HuH-7 (cell line): Measurements from ENCODE around the gene TRABD.

Source experiments
- DNase-seq: peaks from one replicate; pipeline ENCODE4 v3.0.0; 2011; ENCODE audit warnings: low spot score

TRABD gene

DNA sequence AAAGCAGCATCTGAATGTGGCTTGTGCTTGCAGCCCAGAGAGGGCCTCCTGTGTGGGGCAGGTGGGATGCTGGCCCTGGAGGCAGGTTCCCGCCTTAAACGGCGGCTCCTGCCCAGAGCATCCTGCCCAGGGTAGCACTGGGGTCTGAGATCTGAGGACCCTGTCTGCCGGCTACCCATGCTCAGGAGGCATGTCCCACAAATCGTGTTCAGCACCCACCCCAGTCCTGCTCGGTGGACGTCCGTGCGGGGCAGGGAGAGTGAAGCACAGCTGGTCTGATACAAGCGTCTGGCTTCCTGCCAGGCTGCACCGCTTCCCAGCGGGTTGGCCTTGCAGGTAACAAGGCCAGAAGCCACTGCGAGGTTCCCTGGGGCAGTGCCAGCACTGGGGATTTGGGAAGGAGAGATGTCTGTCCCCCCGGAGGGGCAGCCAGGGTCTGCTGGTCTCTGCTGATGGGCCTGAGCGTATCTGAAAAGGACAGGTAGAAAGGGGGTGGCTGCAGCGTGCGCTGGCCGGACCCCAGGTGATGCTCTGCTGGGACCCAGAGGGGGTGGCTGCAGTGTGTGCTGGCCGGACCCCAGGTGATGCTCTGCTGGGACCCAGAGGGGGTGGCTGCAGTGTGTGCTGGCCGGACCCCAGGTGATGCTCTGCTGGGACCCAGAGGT lies 3.6 kb downstream of the TRABD start:
- DNase-seq: no peak

DNA sequence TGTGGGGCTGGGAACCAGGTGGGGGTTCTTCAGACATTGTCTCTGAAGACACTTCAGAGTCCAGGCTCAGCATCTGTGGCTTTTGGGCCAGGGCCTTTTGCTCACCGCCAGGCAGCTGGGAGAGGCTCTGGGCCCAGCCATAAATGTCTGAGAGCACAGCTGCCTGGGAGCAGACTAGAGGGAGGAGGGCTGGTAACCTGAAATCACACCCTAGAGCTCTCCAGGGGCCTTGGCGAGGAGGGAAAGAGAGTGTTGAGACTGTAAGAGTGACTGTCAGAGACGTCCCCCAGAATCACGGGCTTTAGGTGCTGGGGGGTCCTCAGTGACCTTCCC lies 4.1 kb downstream of the TRABD start:
- DNase-seq: no peak

DNA sequence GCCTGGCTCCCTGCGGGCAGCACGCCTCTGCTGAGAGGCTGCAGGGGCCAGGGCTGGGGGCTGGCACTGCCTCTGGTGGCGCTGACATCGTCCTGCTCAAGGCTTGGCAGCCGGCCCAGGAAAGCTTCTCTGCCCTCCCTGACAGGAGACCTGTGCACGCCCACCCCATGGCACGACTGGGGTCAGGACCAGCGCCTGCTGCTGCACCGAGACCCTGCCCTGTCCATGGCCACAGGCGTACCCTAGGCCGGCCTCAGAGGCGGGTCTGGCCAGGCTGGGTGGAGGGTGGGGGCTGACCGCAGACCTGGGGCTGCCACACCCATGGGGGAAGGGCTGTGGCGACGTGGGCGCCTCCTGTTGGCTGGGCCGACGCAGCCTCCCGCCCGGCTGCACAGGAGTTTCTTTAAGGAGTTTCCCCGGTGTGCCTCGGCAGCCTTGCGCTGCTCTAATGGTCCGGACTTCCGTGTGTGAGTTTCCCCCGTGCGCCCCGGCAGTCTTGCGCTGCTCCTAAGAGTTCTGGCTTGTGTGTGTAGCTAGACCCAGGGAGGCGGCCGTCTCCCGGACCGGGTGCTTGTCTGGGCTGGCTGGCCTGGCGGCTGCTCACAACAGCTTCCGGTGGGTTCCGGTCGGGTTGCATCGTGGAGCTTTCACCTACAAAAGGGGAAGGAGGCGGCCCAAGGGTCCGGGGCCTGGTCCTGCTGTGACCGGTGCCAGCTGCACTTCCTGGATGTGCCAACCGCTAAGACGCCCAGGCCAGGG lies 4.6 kb downstream of the TRABD start:
- no peak for DNase-seq

DNA sequence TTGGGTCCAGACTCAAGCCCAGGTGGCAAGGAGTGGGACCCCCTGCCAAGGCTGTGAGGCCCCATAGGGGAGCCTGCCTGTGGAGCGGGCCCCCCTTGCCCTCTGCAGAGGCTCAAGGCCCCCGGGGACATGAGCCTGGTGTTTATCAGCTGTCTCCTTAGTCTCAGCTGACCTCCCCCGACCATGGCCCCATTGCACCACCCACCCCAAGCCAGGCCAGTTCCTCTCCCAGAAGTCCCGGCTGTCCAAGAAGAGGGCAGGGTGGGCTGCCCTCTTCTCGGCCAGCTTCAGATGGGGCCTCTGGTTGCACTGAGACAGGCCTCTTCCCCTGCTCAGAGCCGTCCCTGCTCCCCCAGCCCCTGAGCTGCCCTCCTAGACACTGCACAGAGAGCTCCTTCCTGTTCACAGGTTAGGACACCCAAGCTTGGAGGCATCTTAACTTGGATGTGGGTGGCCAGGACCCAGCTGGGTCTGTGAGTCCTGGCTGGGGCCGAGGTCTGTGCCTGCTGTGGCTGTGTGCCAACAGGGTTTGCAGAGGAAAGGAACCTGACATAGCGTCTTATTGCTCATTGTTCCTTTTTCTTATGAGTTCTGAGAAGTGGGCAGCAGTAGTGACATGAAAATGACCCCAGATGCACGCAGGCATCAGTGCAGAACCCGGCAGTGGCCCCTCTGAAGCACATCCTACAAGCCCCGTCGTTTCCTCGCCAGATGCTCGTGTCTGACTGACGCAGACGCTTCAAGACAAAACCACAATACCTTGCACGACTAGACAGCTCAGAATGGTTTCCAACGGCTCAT lies 5.4 kb downstream of the TRABD start:
- DNase-seq: no peak

DNA sequence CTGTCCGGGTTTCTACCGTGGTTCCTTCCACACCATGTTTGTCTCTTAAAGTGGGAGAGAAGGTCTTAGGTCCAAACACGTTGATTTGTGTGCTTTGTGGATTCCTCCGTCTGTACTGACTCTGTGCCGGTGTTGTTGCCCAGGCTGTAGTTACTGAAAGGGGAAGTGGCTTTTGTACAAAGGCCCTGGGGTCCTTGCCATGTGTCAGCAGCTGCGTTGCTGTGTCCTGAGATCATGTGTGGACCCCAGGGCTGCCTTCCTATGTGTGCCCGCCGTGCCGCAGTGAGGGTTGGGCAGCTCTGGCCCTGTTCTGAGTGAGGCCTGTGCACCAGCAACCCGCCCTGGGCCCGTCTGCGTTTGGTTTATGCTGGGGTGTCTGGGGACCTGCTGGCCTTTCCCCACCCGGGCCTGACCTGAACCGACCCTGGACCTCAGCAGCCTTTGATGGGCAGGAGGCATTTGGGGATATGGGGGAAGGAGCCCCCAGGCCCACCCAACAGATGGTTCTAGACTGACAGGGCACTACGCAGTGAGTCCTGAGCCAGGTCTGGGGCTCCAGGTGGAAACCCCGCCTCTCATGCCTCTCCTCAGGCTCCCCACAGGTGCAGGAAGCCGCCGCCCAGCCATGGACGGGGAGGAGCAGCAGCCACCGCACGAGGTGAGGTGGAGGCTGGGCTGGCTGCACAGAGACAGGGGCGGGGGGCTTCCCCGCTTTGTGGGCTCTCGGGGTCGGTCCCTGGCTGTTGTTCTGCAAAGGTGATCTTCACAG lies 6.9 kb downstream of the TRABD start:
- no peak for DNase-seq

DNA sequence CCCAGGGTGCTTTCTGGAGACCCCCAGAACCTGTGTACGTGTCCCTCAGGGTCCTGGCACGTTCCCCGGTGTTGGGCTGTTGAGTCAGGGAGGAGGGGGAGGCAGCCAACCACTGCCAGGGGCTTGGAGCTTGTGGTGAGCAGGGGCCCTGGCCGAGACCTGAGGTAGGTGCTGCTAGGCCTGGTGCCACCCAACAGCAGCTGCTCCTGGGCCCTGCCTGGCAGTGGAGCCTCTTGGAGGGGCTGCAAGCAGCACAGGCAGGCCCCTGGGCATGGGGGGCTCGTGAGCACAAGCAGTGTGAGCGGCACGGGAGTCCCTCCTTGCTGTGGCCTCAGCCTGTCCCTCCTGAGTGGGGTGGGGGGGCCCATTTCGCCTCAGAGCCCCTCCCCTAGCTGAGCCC lies 7.9 kb downstream of the TRABD start:
- DNase-seq: no peak

DNA sequence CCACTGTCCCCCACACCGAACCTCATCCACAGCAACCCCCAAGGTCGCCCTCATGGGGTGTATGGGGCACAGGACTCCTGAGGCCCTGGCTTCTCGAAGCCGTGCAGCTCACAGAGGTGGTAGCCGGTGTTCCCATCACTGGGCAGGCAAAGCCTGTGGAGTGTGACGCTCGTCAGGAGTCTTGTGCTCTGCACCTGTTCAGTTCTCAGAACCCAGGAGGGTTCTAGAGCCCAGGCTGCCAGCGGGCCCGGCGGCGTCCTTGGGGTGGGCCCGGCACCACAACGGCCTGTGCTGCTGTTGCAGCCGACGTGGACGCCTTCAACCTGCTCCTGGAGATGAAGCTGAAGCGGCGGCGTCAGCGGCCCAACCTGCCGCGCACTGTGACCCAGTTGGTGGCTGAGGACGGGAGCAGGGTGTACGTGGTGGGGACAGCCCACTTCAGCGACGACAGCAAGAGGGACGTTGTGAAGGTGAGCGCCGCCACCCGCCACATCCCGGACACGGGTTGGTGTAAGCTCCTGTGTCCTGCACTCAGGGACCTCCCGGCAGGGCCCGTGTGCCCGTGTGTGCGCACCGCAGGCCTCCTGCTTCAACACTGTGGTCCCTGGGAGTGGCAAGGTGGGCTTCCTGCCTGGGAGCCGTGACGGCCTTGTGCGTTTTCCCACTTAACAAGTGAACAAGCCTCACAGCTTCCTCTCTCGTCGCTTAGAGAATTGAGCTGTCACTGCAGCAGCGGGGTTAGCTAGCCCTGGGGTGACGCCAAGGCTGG lies 8.5 kb downstream of the TRABD start:
- DNase-seq: no peak

DNA sequence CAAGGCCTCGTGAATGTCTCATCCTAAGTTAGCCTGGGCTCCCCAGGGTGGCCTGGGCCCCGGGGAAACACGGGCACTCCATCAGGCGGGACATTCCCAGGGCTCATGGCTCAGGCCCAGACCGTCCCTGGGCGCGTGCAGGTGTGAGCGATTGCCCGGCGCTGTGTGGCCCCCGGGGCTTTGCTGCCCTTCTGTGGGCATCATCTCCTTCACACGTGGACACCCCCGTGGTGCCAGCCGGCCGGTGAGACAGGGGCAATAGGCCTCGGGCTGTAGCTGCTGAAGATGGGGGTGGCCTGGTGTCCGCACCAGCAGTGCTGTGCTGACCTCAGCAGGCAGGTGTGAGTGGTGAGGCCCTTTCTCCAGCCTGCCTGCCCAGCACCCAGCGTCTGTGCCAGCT lies 10.5 kb downstream of the TRABD start:
- no peak for DNase-seq

DNA sequence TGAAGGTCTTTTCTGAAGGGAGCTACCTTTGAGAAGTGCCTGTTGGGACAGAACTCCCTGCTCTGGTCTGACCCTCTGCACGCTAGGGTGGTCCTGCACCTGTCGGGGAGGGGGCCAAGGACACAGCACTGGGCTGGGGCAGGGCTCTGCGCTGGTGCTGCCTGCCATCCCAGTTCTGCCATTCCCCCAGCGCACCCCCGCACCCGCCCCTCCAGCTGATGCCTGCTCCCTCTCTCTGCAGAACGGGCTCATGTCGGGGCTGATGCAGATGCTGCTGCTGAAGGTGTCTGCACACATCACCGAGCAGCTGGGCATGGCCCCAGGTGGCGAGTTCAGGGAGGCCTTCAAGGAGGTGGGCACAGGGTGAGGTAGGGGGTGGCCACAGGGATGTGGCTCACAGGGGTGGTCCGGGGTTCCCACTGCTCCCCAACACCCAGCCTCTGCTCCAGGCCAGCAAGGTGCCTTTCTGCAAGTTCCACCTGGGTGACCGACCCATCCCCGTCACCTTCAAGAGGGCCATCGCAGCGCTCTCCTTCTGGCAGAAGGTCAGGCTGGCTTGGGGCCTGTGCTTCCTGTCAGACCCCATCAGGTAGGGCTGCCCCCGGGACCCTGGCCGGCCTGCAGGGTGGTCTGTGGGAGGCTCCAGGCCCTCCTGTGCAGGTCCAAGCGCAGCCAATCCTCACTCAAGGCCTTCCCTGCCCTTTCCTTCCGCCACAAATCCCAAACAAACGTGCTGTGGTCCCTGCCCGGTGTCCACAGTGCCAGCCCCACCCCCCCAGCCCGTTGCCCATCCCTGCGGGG lies 11.5 kb downstream of the TRABD start:
- DNase-seq: no peak

DNA sequence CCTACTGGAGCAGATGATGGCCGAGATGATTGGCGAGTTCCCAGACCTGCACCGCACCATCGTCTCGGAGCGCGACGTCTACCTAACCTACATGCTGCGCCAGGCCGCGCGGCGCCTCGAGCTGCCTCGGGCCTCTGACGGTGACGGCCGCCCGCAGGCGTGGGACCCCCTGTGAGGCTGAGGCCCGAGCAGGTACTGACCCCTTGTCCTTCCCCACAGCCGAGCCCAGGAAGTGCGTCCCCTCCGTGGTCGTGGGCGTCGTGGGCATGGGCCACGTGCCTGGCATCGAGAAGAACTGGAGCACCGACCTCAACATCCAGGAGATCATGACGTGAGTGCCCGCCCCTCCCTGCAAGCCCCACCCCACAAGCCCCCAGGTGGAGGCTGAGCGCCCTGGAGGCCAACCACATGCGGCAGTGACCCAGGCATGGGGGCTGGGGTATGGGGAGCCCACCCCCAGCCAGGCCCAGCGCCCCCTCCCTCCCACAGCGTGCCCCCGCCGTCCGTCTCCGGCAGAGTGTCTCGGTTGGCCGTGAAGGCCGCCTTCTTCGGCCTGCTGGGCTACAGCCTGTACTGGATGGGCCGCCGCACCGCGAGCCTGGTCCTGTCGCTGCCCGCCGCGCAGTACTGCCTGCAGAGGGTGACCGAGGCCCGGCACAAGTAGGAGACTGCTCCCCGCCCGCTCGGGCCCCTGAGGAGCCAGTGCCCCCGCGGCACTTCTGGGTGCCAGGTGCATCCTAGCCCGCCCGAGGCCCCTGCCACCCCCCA lies 12.3 kb downstream of the TRABD start:
- no peak for DNase-seq

DNA sequence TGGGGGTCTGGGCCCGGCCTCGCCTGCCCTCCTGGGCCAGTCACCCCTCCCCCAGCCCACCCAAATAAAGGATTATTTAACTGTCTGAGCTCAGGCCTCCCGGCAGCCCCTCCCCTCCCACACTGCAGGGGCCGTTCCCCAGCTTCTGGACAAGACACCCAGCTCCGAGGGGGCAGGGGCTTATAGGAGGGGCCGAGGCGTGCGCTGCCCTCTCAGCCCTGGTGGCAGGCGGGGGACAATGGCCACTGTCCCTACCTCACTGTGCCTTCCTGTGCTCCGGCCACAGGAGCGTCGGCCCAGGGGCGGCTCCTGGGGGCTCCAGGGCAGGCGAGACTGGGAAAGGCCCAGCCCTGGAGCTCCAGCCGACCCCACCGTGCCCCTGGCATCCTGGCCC lies 12.9 kb downstream of the TRABD start:
- no peak for DNase-seq

DNA sequence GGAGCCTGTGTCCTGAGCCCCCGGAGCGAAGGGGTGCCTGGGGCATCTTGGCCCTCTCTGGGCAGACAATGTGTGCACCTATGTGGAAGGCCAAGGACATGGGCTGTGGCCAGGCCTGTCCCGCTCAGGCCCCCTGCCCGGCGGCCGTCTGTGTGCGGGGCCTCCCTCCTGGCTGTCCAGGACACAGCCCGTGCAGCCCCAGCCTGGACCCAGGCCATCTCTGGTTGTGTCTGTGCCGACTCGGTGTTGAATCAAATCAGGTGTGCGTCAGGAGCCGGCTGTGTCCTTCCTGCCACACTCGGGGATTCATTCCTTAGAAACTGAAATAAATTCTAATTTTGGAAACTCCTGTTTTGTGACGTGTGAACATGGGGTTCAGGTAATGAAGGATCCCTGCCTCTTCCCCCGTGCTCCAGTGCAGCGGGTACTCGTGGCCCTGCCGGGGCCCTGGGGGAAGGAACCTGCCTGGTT lies 13.6 kb downstream of the TRABD start:
- no peak for DNase-seq

DNA sequence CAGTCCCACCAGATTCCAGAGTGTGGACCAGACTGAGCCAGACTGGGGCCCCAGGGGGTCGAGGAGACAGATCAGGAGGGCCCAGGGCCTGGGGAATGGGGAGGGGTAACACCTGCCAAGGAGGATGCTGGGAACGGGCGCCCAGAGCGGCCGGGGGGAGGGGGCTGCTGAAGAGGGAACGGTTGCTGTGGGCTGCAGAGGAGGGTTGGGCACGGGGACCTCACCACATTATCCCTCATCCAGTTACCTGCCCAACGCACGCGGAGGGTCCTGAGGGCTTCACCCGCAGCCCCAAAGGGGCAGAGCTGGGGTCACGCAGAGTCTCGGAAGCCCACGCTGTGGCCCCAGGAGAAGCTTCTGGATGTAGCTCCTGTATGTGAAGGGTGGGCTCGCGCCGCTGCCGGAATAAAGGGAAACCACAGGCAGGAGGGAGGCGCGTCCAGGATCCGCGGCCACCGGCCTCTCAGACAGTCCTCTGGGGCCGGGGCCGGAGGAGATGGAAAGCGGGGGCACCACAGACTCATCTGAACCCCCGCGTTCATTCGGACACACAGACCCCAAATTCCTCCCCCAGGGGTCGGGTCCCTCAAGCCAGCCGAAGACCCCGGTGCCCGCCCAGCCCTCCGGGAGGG lies 14.2 kb downstream of the TRABD start:
- DNase-seq: no peak

DNA sequence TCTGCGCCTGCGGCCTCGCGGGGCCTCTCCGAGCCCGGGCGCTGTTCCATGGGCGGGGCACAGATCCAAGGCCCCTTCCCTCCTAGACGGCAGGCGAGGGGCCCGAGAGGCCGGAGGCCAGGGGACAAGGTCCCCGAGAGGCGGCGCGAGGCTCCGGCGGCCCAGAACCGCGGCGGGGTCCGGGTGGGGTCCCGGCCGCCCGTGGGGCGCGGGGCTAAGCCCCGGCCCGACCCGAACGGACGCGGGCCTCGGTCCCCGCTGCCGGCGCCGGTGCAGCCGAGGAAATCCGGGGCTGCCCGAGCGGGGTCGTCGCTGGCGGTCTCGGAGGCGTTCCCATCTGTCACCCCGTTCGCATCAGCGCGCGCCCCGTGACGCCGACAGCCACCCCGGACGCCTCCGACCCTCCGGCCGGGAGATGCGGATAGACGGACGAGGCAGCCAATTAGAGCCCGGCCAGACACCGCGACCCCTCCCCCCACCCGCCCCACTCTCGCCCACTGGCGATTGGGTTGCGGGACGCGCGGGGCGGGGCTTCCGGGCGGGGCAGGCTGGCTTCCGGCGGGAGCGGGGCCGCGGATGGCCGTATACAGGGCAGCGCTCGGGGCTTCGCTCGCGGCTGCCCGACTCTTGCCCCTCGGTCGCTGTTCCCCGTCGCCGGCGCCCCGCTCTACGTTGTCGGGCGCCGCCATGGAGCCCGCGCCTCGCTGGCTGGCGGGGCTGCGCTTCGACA lies 14.9 kb downstream of the TRABD start, which contains the start of gene SELENOO:
Gene SELENOO (plus strand): TSS at position 551 of the 730 bp plus-strand sequence. CDS start 26 bp downstream, at position 577.
- DNase-seq: peak; percentile 100

DNA sequence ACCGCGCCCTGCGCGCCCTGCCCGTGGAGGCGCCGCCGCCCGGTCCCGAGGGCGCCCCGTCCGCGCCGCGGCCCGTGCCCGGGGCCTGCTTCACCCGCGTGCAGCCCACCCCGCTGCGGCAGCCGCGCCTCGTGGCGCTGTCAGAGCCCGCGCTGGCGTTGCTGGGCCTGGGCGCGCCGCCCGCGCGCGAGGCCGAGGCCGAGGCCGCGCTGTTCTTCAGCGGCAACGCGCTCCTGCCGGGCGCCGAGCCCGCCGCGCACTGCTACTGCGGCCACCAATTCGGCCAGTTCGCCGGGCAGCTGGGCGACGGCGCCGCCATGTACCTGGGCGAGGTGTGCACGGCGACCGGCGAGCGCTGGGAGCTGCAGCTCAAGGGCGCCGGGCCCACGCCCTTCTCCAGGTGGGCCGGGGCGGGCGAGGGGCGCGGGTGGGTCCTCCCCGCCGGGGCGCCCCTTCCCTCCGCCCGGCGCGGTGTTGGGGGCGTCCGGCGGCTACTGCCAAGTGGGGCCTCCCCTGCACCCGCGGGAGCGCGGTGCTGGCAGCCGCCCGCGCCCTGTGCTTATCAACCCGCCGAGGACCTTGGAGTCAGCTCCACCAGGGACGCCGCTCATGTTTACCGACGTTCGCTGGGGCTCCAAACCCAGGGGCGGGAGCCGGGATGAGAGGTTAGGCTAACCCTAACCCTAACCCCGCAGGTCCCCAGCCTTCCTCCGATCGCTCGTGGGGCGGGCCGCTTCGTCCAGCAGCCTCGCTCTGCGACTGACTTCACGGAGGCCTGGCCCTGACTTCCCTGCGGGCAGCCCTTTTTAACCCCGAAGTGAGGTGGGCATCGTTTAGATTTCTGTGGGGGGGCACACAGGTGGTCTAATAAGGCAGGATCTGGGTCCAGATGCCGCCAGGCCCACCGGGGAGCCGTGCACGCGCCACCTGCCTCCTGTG lies 15.7 kb downstream of the TRABD start:
- DNase-seq: peak; percentile 70

DNA sequence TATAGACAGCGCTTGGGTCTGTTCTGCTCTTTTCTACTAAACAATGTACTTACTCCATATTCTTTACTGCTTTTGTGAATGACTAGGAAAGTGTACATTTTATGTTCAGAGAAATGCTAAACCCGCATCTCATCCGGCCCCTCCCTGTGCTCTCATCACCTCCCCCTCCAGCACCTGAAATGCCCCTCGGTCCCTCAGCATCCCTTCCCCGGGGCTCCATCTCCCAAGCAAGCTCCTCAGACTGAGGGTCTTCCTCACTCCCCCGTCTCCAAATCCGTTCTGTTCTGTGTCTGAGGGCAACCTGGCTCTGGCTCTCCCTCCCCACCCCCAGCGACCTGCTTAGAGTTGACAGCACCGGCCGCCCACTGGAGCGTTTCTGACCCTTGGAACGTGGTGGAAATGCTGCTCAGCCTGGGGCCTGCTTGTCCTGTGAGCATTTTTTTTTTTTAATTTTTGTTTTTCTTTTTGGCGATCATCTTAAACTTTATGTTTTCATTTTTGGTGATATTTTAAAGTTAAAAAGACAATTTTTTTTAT lies 16.5 kb downstream of the TRABD start:
- DNase-seq: peak; percentile 74

DNA sequence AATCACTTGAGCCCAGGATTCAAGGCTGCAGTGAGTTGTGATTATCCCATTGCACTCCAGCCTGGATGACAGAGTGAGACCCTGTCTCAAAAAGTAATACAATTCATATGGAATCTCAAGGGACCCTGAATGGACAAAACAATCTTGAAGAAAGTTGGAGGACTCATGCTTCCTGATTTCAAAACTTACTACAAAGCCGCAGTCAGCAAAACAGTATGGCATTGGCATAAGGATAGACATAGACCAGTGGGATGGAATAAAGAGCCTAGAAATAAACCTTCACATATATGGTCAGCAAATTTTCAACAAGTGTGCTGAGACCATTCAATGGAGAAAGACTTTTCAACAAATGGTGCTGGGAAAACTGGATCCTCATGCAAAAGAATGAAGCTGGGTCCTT lies 17.6 kb downstream of the TRABD start:
- no peak for DNase-seq
